Right renal pelvis (tissue), 4 donors: ENCODE results near the gene DLX1. TPM values are rescaled to one million over a fixed set of nuclear protein-coding genes. Genes with fewer than 3 reads are reported as not detected.
"Not testable (repeated sequence)": the region's sequence is repeated elsewhere in the genome, so short reads cannot be mapped to it uniquely, and the experiment has no call there.

Experiments
- DNase-seq, 4 donors: peaks; one replicate each; pipeline ENCODE4 v3.0.0-alpha.2; 2013; ENCODE audit warnings: low read depth in 4 of 4, low spot score in 3 of 4, missing footprints in 1 of 4
- polyA plus RNA-seq, 4 donors: library from polyadenylated mRNA; unstranded; fragments of 120-200 nt; gene quantifications; one replicate each; pipeline ENCODE4 v1.2.1, GENCODE V29; 2013; ENCODE audit not compliant: insufficient read length in 4 of 4

DLX1 gene
- polyA plus RNA-seq, 4 donors, result 0.16 to 0.61 (median 0.17) TPM

- DNase-seq, result no peak
Observed at GRCh38 chr2:172107690-172108586, 22.6 kb downstream of the DLX1 start.

- no peak for DNase-seq
Observed at GRCh38 chr2:172108587-172108930, 23.3 kb downstream of the DLX1 start.

DNA sequence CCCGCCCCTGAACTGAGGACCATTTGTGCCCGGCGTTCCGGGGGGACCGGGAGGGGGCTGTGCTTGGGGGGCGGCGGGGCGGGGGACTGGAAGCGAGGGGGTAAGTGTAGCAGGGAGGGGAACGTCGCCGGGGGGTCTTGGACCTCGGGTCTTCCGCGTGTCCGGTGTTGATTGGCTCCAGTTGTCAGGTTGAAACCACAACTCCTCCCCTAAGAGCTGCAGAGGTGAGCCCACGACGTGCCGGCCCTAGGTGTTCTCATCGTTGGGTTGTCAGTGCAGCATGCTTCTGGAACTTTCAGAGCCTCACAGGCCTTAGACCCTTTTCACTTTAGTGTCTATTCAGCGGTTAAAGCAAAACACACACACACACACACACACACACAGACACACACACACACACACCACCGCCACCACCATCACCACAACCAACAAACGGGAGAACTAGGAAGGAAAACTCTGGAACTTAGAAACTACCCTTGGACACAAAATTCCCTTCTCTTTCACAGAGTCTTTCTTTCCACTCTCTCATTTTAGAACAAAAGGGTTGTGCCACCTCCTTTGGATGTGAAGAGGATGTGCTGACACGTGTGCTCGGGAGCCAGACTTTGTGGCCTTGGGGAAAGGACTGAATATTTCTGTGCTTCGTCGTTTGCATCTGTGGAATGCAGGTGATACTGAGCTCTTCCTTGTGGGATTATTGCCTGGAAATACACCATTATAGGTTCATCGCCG, 24.1 kb downstream of the DLX1 start:
- no peak for DNase-seq

- no peak for DNase-seq
Observed at GRCh38 chr2:172109988-172110811, 24.9 kb downstream of the DLX1 start.

DNA sequence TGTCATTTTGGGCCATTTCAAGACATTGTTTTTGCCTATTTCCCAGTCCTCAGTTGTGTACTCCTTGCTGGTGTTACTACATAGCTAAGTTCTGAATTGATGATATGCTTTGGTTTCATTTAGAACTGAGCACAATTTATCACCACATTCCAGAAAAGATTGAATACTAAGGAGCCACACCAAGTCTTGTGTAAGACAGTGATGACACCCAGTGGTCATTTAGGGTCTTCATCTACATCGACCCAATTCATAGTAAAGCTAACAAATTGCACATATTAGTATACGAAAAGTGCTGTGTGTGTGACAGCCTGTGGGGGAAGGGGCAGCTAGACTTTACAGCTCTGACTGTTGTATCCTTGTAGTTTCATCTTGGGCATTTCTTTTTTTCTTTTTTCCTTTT, 28.3 kb downstream of the DLX1 start:
- DNase-seq, result no peak

DNA sequence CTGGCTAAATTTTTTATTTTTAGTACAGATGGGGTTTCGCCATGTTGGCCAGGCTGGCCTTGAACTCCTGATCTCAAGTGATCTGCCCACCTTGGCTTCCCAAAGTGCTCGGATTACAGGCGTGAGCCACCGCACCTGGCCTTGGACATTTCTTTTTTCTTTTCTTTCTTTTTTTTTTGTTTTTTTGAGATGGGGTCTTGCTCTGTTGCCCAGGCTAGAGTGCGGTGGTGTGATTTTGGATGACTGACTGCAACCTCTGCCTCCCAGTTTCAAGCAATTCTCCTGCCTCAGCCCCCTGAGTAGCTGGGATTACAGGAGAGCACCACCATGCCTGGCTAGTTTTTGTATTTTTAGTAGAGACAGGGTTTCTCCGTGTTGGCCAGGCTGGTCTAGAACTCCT, 28.9 kb downstream of the DLX1 start:
- DNase-seq, result not testable (repeated sequence)

- DNase-seq, result no peak
Observed at GRCh38 chr2:172114579-172114978, 29.3 kb downstream of the DLX1 start.

GRCh38 chr2:172116107-172116506, 30.8 kb downstream of the DLX1 start:
- no peak for DNase-seq

- no peak for DNase-seq
Observed at GRCh38 chr2:172119089-172119488, 33.8 kb downstream of the DLX1 start.

- DNase-seq, result no peak
Observed at GRCh38 chr2:172120118-172120517, 34.8 kb downstream of the DLX1 start.

DNA sequence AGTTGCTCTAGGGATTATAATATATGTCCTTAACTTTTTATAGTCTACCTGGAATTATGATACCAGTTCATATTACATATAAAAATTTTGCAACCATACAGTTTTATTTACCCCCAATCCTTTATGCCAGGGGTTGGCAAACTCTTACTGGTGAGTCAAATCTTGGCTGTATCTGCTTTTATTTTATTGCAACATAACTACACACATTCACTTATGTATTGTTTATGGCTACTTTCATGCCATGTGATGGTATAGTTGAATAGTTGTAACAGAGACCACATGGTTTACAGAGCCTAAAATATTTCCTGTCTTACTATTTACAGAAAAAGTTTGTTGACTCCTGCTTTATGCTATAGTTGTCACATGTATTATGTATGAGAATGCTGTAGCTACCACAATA, 43.2 kb downstream of the DLX1 start:
- DNase-seq, result no peak

DNA sequence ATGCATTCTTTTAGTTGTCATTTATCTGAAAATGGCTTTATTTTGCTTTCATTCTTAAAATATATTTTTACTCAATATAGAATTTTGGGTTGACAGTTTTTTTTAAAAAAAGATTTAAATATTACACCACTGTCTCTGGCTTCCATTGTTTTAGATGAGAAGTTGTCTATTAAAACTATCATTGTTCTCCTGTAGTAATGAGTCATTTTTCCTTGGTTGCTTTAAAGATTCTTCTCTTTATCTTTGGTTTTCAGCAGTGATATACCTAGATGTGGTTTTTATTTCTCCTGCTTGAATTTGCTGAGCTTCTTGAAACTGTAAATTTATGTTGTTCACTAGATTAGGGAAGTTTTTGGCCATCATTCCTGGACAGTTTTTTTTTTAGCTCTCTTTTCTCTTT, 44.1 kb downstream of the DLX1 start:
- DNase-seq, result no peak

DNA sequence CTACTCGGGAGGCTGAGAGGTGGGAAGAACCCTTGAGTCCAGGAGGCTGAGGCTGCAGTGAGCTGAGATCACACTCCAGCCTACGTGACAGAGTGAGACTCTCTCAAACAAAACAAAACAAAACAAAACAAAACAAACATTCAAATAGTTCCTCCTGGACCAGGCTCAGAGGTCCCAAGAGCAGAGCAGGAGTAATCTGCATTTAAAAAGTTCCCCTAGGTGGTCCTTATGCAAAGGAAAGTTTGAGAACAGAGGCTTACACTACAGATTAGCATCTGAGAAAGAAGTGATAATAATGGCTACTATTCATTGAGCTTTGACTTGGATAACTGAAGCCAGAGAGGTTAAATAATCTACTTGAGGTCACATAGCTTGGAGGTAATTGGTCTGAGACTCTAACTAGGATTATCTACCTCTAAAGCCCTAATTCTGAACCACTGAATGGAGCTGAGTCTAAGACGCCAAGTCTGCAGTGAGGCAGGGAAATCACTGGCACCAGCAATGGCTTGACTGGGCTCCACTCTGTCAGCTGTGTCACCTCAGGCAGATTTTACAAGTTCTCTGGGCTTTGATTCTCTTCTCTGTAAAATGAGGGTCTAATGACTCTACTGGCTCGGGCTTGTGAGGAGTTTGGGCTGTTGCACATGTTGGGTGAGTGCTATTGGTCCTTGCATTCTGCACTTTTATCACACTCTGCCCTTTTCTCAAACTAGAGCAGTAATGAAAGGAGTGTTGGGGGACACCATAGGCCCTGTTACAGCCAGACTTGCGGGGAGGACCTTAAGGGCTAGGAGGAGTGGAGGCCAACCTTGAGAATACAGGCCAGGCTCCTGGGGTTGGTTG, 46.6 kb downstream of the DLX1 start:
- DNase-seq, result no peak

- DNase-seq, result no peak
Observed at GRCh38 chr2:172134270-172134669, 49.0 kb downstream of the DLX1 start.

DNA sequence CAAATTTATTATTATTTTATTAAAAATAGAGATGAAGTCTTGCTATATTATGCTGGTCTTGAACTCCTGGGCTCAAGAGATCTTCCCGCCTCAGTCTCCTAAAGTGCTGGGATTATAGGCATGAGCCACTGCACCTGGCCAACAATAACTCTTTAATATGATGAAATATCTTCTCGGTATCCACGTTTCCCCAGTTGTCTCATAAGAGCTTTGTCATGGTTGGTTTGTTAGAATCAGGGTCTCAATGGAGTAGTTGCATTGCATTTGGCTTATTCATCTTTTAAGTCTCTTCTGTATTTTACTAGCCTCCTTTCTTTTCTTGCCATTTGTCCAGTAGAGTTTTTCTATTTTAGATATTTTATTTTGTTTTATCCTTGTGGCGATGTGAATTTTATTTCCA, 50.1 kb downstream of the DLX1 start:
- no peak for DNase-seq

DNA sequence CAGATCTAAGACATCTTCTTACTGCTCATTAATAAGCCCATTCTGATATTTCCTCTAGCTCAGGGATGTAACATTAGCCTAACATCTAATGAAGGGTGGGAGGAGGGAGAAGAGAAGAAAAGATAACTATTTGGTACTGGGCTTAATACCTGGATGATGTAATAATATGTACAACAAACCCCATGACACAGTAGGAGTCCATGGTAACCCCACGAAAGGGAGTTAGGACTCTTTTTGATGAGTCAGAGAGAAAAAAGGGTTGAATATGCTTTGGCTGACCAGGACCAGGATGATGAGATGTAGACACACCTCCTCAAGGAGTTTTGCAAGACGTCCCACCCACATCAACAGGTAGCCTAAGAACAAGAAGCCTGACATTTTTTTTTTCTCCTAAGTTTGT, 51.8 kb downstream of the DLX1 start:
- no peak for DNase-seq

- no peak for DNase-seq
Observed at GRCh38 chr2:172137943-172138342, 52.6 kb downstream of the DLX1 start.

DNA sequence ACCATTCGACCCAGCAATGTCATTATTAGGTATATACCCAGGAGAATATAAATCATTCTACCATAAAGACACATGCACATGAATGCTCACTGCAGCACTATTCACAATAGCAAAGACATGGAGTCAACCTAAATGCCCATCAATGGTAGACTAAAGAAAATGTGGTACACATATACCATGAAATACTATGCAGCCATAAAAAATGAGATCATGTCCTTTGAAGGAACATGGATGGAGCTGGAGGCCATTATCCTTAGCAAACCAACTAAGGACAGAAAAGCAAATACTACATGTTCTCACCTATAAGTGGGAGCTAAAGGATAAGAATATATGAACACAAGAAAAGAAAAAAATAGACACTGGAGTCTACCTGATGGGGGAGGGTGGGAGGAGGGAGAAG, 53.4 kb downstream of the DLX1 start:
- DNase-seq, result not testable (repeated sequence)
